Lower lobe of right lung (tissue), 2 donors: ENCODE data around the gene MAGEC1. TPM values are rescaled to one million over a fixed set of nuclear protein-coding genes. Genes with fewer than 3 reads are reported as not detected.

ENCODE experiments used
- ATAC-seq, 2 donors: fragments of 200-7000 bp; cut with Tn5 transposase; one replicate each; pipeline ENCODE4 v1.9.1; 2020 to 2022; ENCODE audit warnings: mild to moderate bottlenecking in 2 of 2, moderate library complexity in 2 of 2
- DNase-seq: peaks from one replicate; pipeline ENCODE4 v3.0.0-alpha.2; 2020
- H3K27ac ChIP-seq: fragments of 200-600 bp; one replicate; pipeline ENCODE4 v1.8.0; 2022
- H3K27me3 ChIP-seq: fragments of 200-600 bp; one replicate; pipeline ENCODE4 v1.8.0; 2022; ENCODE audit warnings: low read depth
- H3K36me3 ChIP-seq: fragments of 200-600 bp; one replicate; pipeline ENCODE4 v1.8.0; 2022; ENCODE audit warnings: mild to moderate bottlenecking
- H3K4me1 ChIP-seq: fragments of 200-600 bp; one replicate; pipeline ENCODE4 v1.8.0; 2022
- H3K4me3 ChIP-seq: fragments of 200-600 bp; one replicate; pipeline ENCODE4 v1.8.0; 2022; ENCODE audit warnings: mild to moderate bottlenecking
- H3K9me3 ChIP-seq: fragments of 200-600 bp; one replicate; pipeline ENCODE4 v1.8.0; 2022
- CTCF ChIP-seq: fragments of 200-600 bp; IDR thresholded peaks from one replicate; pipeline ENCODE4 v1.8.0; 2022; ENCODE audit warnings: antibody characterized with exemption, mild to moderate bottlenecking
- intact Hi-C: fragments of 100-400 bp; cut with DNase I; formaldehyde crosslinking; loops from one replicate; pipeline ENCODE4 v1.11.0; 2022
- total RNA-seq: library from RNA; stranded (reverse); fragmentation: NEBNext Ultra II Directional; extraction: Animal tissue kit (Norgen Biotek cat#: 25700); gene quantifications from one replicate; pipeline ENCODE4 v1.2.1, GENCODE V29; 2021
- donor health status: DM: no; HTN: yes; CAD: no; lungs with severe emphysema.

Gene MAGEC1
- total RNA-seq, 1 donor from 2014 or later = not detected

DNA sequence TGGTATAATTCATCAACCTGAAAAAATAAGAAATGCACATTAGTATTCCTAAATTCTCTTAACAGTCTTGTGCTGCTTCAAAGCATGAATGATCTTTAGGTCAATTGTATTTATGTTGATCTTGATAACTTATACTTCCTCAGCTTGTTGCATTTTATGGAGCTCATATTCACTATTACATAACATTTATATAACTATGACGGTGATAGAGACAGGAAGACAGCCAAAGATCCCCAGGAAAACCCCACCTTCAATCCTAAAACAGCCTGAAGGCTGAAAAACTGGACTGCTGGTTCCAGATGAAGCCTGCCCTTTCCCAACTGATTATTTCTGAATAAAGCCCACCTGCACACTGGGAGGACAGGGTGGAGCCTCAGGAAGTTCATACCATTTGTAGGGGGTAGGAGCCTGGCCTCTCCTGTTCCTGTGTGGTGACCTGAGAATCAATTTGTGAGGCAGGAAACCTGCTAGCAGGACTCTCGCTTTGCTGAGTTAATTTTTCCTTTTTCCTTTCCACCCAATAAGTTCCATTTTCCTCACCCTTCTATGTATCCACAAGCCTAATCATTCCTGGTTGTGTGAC is 30.5 kb downstream of the MAGEC1 start:
- ATAC-seq (no peak), DNase-seq (no peak)
- Histone ChIP-seq H3K4me3 (no peak overlapping the region), H3K27me3 (no peaks in the 10 kb centered on the region), H3K9me3 (no peaks in the 10 kb centered on the region), H3K4me1 (no peaks in the 10 kb centered on the region), H3K27ac (no peak overlapping the region), H3K36me3 (no peaks in the 10 kb centered on the region)
- no peak for TF ChIP-seq CTCF
- intact Hi-C loops = no loop called here

GRCh38 chrX:141935645-141936044 is 32.0 kb downstream of the MAGEC1 start:
- no peaks in the 10 kb centered on the region for H3K4me1 ChIP-seq
- no peak for TF ChIP-seq CTCF
- no peaks in the 10 kb centered on the region for H3K36me3 ChIP-seq
- DNase-seq (no peak), ATAC-seq (no peak)
- intact Hi-C loops = no loop called here
- no peak overlapping the region for H3K4me3 ChIP-seq
- H3K27me3 ChIP-seq = no peaks in the 10 kb centered on the region
- H3K27ac ChIP-seq = no peak overlapping the region
- no peaks in the 10 kb centered on the region for H3K9me3 ChIP-seq

DNA sequence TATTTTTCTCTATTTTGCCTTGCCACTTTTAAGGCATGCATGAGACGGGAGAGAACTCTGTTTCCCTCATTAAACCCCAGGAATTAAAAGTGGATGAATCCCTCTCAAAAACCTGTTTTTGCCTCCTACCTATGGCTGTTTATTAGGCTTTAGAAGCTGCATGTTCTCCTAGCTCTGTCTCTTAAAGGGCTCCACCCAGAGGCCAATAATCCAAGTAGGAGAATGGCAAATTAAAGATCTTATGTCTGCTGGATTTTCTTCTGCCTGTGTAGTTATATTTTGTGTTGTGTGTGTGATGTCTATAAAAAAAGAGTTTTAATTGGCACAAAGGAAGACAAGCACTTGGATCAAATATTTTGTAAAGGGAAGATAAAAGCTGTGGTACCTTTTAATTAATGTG is 32.4 kb downstream of the MAGEC1 start:
- Histone ChIP-seq H3K36me3 (no peaks in the 10 kb centered on the region), H3K27me3 (no peaks in the 10 kb centered on the region), H3K4me3 (no peak overlapping the region), H3K4me1 (no peaks in the 10 kb centered on the region), H3K9me3 (no peaks in the 10 kb centered on the region), H3K27ac (no peak overlapping the region)
- TF ChIP-seq CTCF = no peak
- intact Hi-C loops = no loop called here
- DNase-seq = no peak
- ATAC-seq = no peak

- Histone ChIP-seq H3K36me3 (no peaks in the 10 kb centered on the region), H3K9me3 (no peaks in the 10 kb centered on the region), H3K27ac (no peak overlapping the region), H3K4me3 (no peak overlapping the region), H3K4me1 (no peaks in the 10 kb centered on the region), H3K27me3 (no peaks in the 10 kb centered on the region)
- intact Hi-C loops = no loop called here
- no peak for TF ChIP-seq CTCF
- DNase-seq (no peak), ATAC-seq (no peak)
Measured at GRCh38 chrX:141941234-141941633, 37.5 kb downstream of the MAGEC1 start.

- Histone ChIP-seq H3K27ac (no peak overlapping the region), H3K27me3 (no peaks in the 10 kb centered on the region), H3K36me3 (no peaks in the 10 kb centered on the region), H3K4me1 (no peaks in the 10 kb centered on the region), H3K9me3 (no peaks in the 10 kb centered on the region), H3K4me3 (no peak overlapping the region)
- intact Hi-C loops = no loop called here
- TF ChIP-seq CTCF = no peak
- ATAC-seq = no peak
- no peak for DNase-seq
Measured at GRCh38 chrX:141945426-141945825, 41.7 kb downstream of the MAGEC1 start.

DNA sequence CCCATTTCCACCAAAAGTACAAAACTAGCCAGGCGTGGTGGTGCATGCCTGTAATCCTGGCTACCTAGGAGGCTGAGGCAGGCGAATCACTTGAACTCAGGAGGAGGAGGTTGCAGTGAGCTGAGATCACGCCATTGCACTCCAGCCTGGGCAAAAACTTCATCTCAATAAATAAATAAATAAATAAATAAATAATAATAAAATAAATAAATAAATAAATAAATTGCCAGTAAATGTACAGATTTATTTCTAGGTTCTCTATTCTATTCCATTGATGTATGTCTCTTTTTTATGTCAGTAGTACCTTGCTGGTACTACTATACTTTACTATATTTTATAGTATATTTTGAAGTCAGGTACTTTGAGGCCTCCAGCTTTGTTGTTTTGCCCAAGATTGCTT is 43.7 kb downstream of the MAGEC1 start:
- TF ChIP-seq CTCF = no peak
- DNase-seq (no peak), ATAC-seq (no peak)
- no peak overlapping the region for H3K27ac ChIP-seq
- no peaks in the 10 kb centered on the region for H3K36me3 ChIP-seq
- no peaks in the 10 kb centered on the region for H3K27me3 ChIP-seq
- no peak overlapping the region for H3K4me3 ChIP-seq
- intact Hi-C loops = no loop called here
- no peaks in the 10 kb centered on the region for H3K4me1 ChIP-seq
- no peaks in the 10 kb centered on the region for H3K9me3 ChIP-seq
